K562 (cell line): ENCODE results near the gene ANO8. TPM values are rescaled to one million over a fixed set of nuclear protein-coding genes. Genes with fewer than 3 reads are reported as not detected.

ENCODE experiments used
- ATAC-seq: fragments of 200-7000 bp; cut with Tn5 transposase; 3 replicates; pipeline ENCODE4 v1.9.1; 2020; ENCODE audit warnings: moderate library complexity
- BruUV-seq: library from RNA; stranded (reverse); fragments of 400-500 nt; replicated peaks from 2 replicates; lab custom pipeline; 2021; lab: Mats Ljungman, UMichigan
- CTCF ChIA-PET: fragments of 300-600 bp; formaldehyde crosslinking; extraction: SDS; loops from one replicate; lab custom pipeline; 2021; ENCODE audit warnings: low intra/inter-chr PET ratio; lab: Yijun Ruan, JAX
- POLR2A ChIA-PET: fragments of 300-600, 350-650 bp; sonication (Branson Sonifier 250); formaldehyde crosslinking; extraction: SDS; loops from one replicate; lab custom pipeline; 2021; ENCODE audit warnings: antibody characterized with exemption, inconsistent platforms; lab: Yijun Ruan, JAX
- DNase-seq, 4 experiments: peaks; one replicate each; pipeline versions ENCODE4 v3.0.0 to v3.0.0-alpha.2; 2011 to 2018; ENCODE audit warnings: low spot score in 3 of 4, mixed read lengths in 3 of 4; ENCODE audit errors: extremely low read depth in 1 of 4
- FAIRE-seq: peaks from 2 replicates; lab custom pipeline; 2011; peaks lifted over from hg19 to GRCh38; lab: Jason Lieb, UNC
- H2AFZ ChIP-seq: 2 replicates; pipeline ENCODE4 v1.6.0; 2011; ENCODE audit warnings: low read depth, low read length, control low read depth, inconsistent platforms
- H3K27ac ChIP-seq: fragments of 200-600 bp; 3 replicates; pipeline ENCODE4 v1.8.0; 2011; ENCODE audit warnings: low read depth, mild to moderate bottlenecking, control low read depth, inconsistent platforms, low read length, moderate library complexity, mixed read lengths; ENCODE audit errors: extremely low read depth
- H3K27me3 ChIP-seq, 2 experiments: fragments of 300-600 bp in 1 of 2; 2 replicates in 1 of 2; 3 replicates in 1 of 2; pipeline versions ENCODE4 v1.6.0 to v1.8.0; 2011; ENCODE audit warnings: inconsistent platforms in 2 of 2, low read length in 2 of 2, mild to moderate bottlenecking in 1 of 2, mixed read lengths in 1 of 2, moderate library complexity in 1 of 2; ENCODE audit not compliant: control insufficient read depth in 2 of 2, insufficient read depth in 2 of 2
- H3K36me3 ChIP-seq: fragments of 300-600 bp; 3 replicates; pipeline ENCODE4 v1.8.0; 2011; ENCODE audit warnings: mild to moderate bottlenecking, low read length, inconsistent platforms; ENCODE audit not compliant: control insufficient read depth, insufficient read depth
- H3K4me1 ChIP-seq, 2 experiments: fragments of 200-600 bp in 1 of 2; replicated peaks in 1 of 2; 2 replicates in 1 of 2; 3 replicates in 1 of 2; pipeline versions ENCODE4 v1.5.1 to v1.8.0; 2011; ENCODE audit warnings: inconsistent platforms in 2 of 2, low read length in 2 of 2, mild to moderate bottlenecking in 1 of 2, mixed read lengths in 1 of 2, moderate library complexity in 1 of 2; ENCODE audit not compliant: control insufficient read depth in 2 of 2, insufficient read depth in 2 of 2
- H3K4me2 ChIP-seq: 2 replicates; pipeline ENCODE4 v1.6.1; 2011; ENCODE audit warnings: low read length, control low read depth, inconsistent platforms, mixed read lengths; ENCODE audit not compliant: insufficient read depth
- H3K4me3 ChIP-seq: fragments of 200-600 bp; sonication (generic), shearing (Covaris generic); 2 replicates; pipeline ENCODE4 v1.5.1; 2016; ENCODE audit warnings: control low read depth, inconsistent platforms
- H3K79me2 ChIP-seq: fragments of 200-600 bp; 3 replicates; pipeline ENCODE4 v1.8.0; 2011; ENCODE audit warnings: low read length, inconsistent platforms; ENCODE audit not compliant: control insufficient read depth, insufficient read depth
- H3K9ac ChIP-seq, 2 experiments: 2 replicates each; pipeline versions ENCODE4 v1.6.0 to v1.6.1; 2011; ENCODE audit warnings: low read depth in 2 of 2, low read length in 2 of 2, control low read depth in 1 of 2, inconsistent platforms in 1 of 2, mild to moderate bottlenecking in 1 of 2, mixed read lengths in 1 of 2; ENCODE audit not compliant: insufficient read depth in 1 of 2
- H3K9me1 ChIP-seq: one replicate; pipeline ENCODE4 v1.6.0; 2011; ENCODE audit warnings: inconsistent platforms, mild to moderate bottlenecking, low read length, moderate library complexity; ENCODE audit not compliant: control insufficient read depth, insufficient read depth
- H3K9me3 ChIP-seq: replicated peaks from 2 replicates; pipeline ENCODE4 v1.5.1; 2011; ENCODE audit warnings: low read depth, low read length, inconsistent platforms; ENCODE audit not compliant: control insufficient read depth, insufficient read depth
- H4K20me1 ChIP-seq: replicated peaks from 2 replicates; pipeline ENCODE4 v1.6.1; 2011; ENCODE audit warnings: low read length, inconsistent platforms, mixed read lengths; ENCODE audit not compliant: control insufficient read depth, insufficient read depth
- EGR1 ChIP-seq: fragments of 450-650 bp; conservative IDR thresholded peaks from 2 replicates; pipeline ENCODE4 v1.6.1; 2017; ENCODE audit warnings: mild to moderate bottlenecking
- FOXA3 ChIP-seq, 2 experiments: fragments of 450-650 bp in 1 of 2; sonication (generic) in 1 of 2; formaldehyde crosslinking; IDR thresholded peaks in 1 of 2; conservative IDR thresholded peaks in 1 of 2; 2 replicates each; pipeline versions ENCODE4 v1.4.0 to v1.8.0; 2020 to 2022; ENCODE audit warnings: mild to moderate bottlenecking in 2 of 2, missing genetic modification reagents in 1 of 2
- HMGN3 ChIP-seq: IDR thresholded peaks from 2 replicates; pipeline ENCODE4 v1.6.1; 2011; ENCODE audit warnings: borderline replicate concordance, low read depth, mild to moderate bottlenecking, mixed read lengths, low read length; ENCODE audit not compliant: insufficient read length; ENCODE audit errors: extremely low read depth
- MAZ ChIP-seq, 2 experiments: fragments of 450-650 bp in 1 of 2; sonication (generic) in 1 of 2; formaldehyde crosslinking; IDR thresholded peaks in 1 of 2; conservative IDR thresholded peaks in 1 of 2; 2 replicates each; pipeline versions ENCODE4 v1.4.0 to v1.5.0; 2020; ENCODE audit warnings: mild to moderate bottlenecking in 1 of 2, missing genetic modification reagents in 1 of 2
- MED1 ChIP-seq: sonication (generic); formaldehyde crosslinking; IDR thresholded peaks from 2 replicates; pipeline ENCODE4 v1.8.1; 2023; ENCODE audit warnings: missing genetic modification reagents, borderline replicate concordance
- NBN ChIP-seq: fragments of 450-650 bp; IDR thresholded peaks from 2 replicates; pipeline ENCODE4 v1.6.1; 2016; ENCODE audit warnings: low read depth, mild to moderate bottlenecking
- PCBP2 ChIP-seq: fragments of 200-400 bp; formaldehyde crosslinking; IDR thresholded peaks from 2 replicates; pipeline ENCODE4 v1.6.1; 2018; ENCODE audit warnings: low read length, low read depth, mild to moderate bottlenecking, moderate library complexity; ENCODE audit not compliant: poor library complexity, severe bottlenecking
- PHF8 ChIP-seq: fragments of 200-600 bp; sonication (generic); IDR thresholded peaks from 2 replicates; pipeline ENCODE4 v1.6.1; 2012; ENCODE audit warnings: mixed run types, mild to moderate bottlenecking, inconsistent platforms, low read length, moderate library complexity, borderline replicate concordance
- POLR2G ChIP-seq: fragments of 200-400 bp; formaldehyde crosslinking; IDR thresholded peaks from 2 replicates; pipeline ENCODE4 v1.6.1; 2017; ENCODE audit warnings: low read depth, mild to moderate bottlenecking, antibody characterized with exemption, low read length, moderate library complexity
- VEZF1 ChIP-seq: fragments of 200-800 bp; sonication (Bioruptor generic); IDR thresholded peaks from 2 replicates; pipeline ENCODE4 v1.6.1; 2017; ENCODE audit warnings: missing genetic modification characterization, missing compliant biosample characterization
- YY1 ChIP-seq, 3 experiments: IDR thresholded peaks; 2 replicates each; pipeline ENCODE4 v1.6.1; 2011; ENCODE audit warnings: low read length in 2 of 3, mild to moderate bottlenecking in 2 of 3, moderate library complexity in 2 of 3, borderline replicate concordance in 1 of 3, control low read depth in 1 of 3, low read depth in 1 of 3; ENCODE audit not compliant: insufficient read depth in 3 of 3, insufficient replicate concordance in 2 of 3, control insufficient read depth in 1 of 3, insufficient read length in 1 of 3; ENCODE audit errors: extremely low read depth in 1 of 3
- ZBTB7A ChIP-seq: IDR thresholded peaks from 2 replicates; pipeline ENCODE4 v1.6.1; 2011; ENCODE audit warnings: low read depth, mild to moderate bottlenecking, low read length, moderate library complexity, borderline replicate concordance; ENCODE audit not compliant: control insufficient read depth
- ZFX ChIP-seq: sonication (generic); formaldehyde crosslinking; IDR thresholded peaks from 2 replicates; pipeline ENCODE4 v1.8.0; 2022; ENCODE audit warnings: mild to moderate bottlenecking, missing genetic modification reagents, moderate library complexity
- ZNF445 ChIP-seq: fragments of 250-450 bp; sonication (Bioruptor Pico); IDR thresholded peaks from 2 replicates; pipeline ENCODE4 v1.4.0; 2020; ENCODE audit warnings: low read depth, mild to moderate bottlenecking, moderate library complexity
- ZNF551 ChIP-seq: fragments of 250-450 bp; sonication (Bioruptor Pico); IDR thresholded peaks from 2 replicates; pipeline ENCODE4 v1.5.0; 2021; ENCODE audit warnings: mild to moderate bottlenecking, moderate library complexity
- WGBS: fragments of 100-300 bp; shearing (Covaris generic); methylation state at CpG from one replicate; pipeline ENCODE4 v1.1.6; 2016; ENCODE audit warnings: low coverage, mixed read lengths; ENCODE audit not compliant: insufficient coverage; ENCODE audit errors: missing lambda C conversion rate; 5-methylcytosine and 5-hydroxymethylcytosine counted together
- in situ Hi-C: fragments of 300-500 bp; cut with MboI; formaldehyde crosslinking; loops from 4 replicates; pipeline ENCODE4 v1.15.0; 2018; ENCODE audit warnings: inconsistent platforms, mixed read lengths
- intact Hi-C: fragments of 100-400 bp; cut with micrococcal nuclease; formaldehyde crosslinking; loops from 2 replicates; pipeline ENCODE4 v1.14.2; 2022
- polyA plus RNA-seq, 8 experiments: library from polyadenylated mRNA; depleted of rRNA in 4 of 8; stranded (reverse) in 5 of 8; unstranded in 3 of 8; fragments of >200 nt; fragmentation: Nextera tagmentation in 2 of 8; fragmentation: Illumina TruSeq in 1 of 8; extraction: Ambion mirVana in 2 of 8; extraction: Trizol in 1 of 8; gene quantifications; 2 replicates each; pipeline versions ENCODE4 v1.2.1 to v1.2.3, GENCODE V29; 2011 to 2014; ENCODE audit warnings: inconsistent platforms in 1 of 8, missing spikeins in 1 of 8
- total RNA-seq, 7 experiments: library from RNA; depleted of rRNA in 6 of 7; stranded (reverse); fragments of >200 nt in 6 of 7; fragmentation: Illumina TruSeq in 2 of 7; extraction: Trizol in 2 of 7; gene quantifications; 2 replicates each; pipeline versions ENCODE4 v1.2.1 to v1.2.3, GENCODE V29; 2011 to 2021; ENCODE audit warnings: low replicate concordance in 1 of 7

Gene ANO8
- total and polyA plus RNA-seq, 9 of the 15 experiments (the other 6 are each of a cell fraction or from before 2014, with no cell fraction given) = 0.07 to 7.6 (median 2.3) TPM; not detected in 1

GRCh38 chr19:17327654-17328516, 6.8 kb downstream of the ANO8 start:
- Histone ChIP-seq H2AFZ (peak overlapping the region; percentile 65), H3K9me3 (no peaks in the 10 kb centered on the region; the same call in 1 of the 2 replicates), H3K4me1 (peaks cover 7 to 56% of the 10 kb centered on the region in 2 experiments; a peak in 4 of 5 replicates), H3K9me1 (peaks cover 4% of the 10 kb centered on the region), H3K4me2 (peak overlapping the region; percentile 60), H4K20me1 (no peaks in the 10 kb centered on the region; the same call in 1 of the 2 replicates), H3K79me2 (no peaks in the 10 kb centered on the region), H3K27ac (0 out of 3 replicates have a peak overlapping the region, but pooled peaks have one; percentile 48), H3K27me3 (no peaks in the 10 kb centered on the region), H3K4me3 (peak overlapping the region; percentile 44), H3K9ac (peak overlapping the region; percentile 46 to 86; a peak in 3 of 4 replicates), H3K36me3 (peaks cover 9% of the 10 kb centered on the region; the same call in 2 of the 3 replicates)
- ChIA-PET POLR2A (interaction anchor here (1.6 to 1.8 kb wide), 2 partner anchors 10 to 19 kb away, joined by 6 to 9 read pairs; partner anchors contain the start of gene DDA1), CTCF (no interaction called here)
- FAIRE-seq = peak; percentile 23
- intact Hi-C loops (no loop called here), in situ Hi-C loops (no loop called here)
- BruUV-seq = no TSS peak
- WGBS = 40% methylated on average over 51 of the region's 64 CpGs
- DNase-seq = peak; percentile 80 to 86 (median 82)
- peak; percentile 70 for ATAC-seq
- peak; percentile 40; the same call in 1 of the 2 replicates for TF ChIP-seq ZBTB7A
- no peak for TF ChIP-seq PCBP2
- TF ChIP-seq MAZ (CRISPR knock-in tag; conservative IDR thresholded peaks at IDR 0.05 in 1 of 2, IDR thresholded peaks at IDR 0.05 in 1 of 2) = 0 out of 4 replicates have a peak, but pooled peaks of 1 of the 2 experiments have one; percentile 11
- TF ChIP-seq EGR1 = peak; percentile 37; the same call in 1 of the 2 replicates
- no peak for TF ChIP-seq MED1 (CRISPR knock-in tag)
- no peak for TF ChIP-seq ZNF445 (CRISPR knock-in tag)
- no peak for TF ChIP-seq ZNF551 (CRISPR knock-in tag)
- TF ChIP-seq NBN = no peak
- TF ChIP-seq PHF8 = peak; percentile 33; the same call in 1 of the 2 replicates
- no peak for TF ChIP-seq VEZF1 (CRISPR knock-in tag)
- no peak for TF ChIP-seq HMGN3
- peak in 2 of 3 experiments; percentile 35 to 40 for TF ChIP-seq YY1 (IDR thresholded peaks at IDR 0.05; ENCODE audit: borderline replicate concordance in 1 of 3, control insufficient read depth in 1 of 3, extremely low read depth in 1 of 3, insufficient read depth in 3 of 3, insufficient read length in 1 of 3, insufficient replicate concordance in 2 of 3, low read depth in 1 of 3, low read length in 2 of 3)
- peak; percentile 72 for TF ChIP-seq POLR2G
- peak; percentile 20 for TF ChIP-seq ZFX
- peak in 1 of 2 experiments; percentile 34; a peak in 1 of 4 replicates for TF ChIP-seq FOXA3 (CRISPR knock-in tag; conservative IDR thresholded peaks at IDR 0.05 in 1 of 2, IDR thresholded peaks at IDR 0.05 in 1 of 2)
